ENCODE results near the gene PDCD4. TPM values are rescaled to one million over a fixed set of nuclear protein-coding genes. Genes with fewer than 3 reads are reported as not detected.

The PDCD4 gene
- total and polyA plus RNA-seq, 9 of the 15 experiments (the other 6 are each of a cell fraction or from before 2014, with no cell fraction given): 12.9 to 44.1 (median 33.7) TPM

DNA sequence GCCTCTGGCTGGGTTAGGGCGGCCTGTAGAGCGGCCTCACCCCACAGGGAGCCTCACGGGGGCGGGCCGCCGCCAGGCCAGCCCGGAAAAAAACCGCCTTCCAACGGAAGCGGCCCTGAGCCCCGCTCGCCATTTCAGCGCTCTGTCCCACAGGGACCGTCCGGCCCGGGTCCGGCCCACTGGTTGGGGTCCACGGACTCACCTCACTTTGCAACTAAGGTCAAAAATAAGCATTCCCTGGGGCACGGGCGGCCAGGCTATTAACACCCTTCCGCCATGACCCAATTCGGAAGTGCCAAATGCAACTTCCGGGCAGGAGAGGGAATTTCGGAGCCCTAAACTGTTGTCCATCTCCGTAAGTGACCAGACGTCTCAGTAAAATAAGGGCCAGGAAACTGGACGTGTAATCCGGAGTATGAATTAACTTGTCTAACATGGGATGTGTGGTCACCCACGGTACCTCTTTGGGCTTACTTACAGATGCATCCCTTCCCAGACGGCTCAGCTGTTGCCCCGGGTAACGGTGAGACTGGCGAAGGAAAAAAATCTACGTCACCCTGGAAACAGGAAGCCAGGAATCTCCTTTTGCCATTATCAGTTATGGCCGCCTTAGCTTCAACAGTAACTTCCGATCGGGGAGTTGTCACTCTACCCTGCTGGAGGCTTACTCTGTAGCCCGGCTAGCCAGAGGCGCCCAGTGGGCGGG is 47.1 kb downstream of the PDCD4 start, which contains the start of gene BBIP1 (continued):
- peak; percentile 26; the same call in 1 of the 2 replicates for TF ChIP-seq CXXC5 (CRISPR knock-in tag; IDR thresholded peaks at IDR 0.05)
- TF ChIP-seq, protein P1, sequence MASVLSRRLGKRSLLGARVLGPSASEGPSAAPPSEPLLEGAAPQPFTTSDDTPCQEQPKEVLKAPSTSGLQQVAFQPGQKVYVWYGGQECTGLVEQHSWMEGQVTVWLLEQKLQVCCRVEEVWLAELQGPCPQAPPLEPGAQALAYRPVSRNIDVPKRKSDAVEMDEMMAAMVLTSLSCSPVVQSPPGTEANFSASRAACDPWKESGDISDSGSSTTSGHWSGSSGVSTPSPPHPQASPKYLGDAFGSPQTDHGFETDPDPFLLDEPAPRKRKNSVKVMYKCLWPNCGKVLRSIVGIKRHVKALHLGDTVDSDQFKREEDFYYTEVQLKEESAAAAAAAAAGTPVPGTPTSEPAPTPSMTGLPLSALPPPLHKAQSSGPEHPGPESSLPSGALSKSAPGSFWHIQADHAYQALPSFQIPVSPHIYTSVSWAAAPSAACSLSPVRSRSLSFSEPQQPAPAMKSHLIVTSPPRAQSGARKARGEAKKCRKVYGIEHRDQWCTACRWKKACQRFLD (CRISPR knock-in tag; IDR thresholded peaks at IDR 0.05): 0 out of 2 replicates have a peak, but pooled peaks have one; percentile 32
- no peak for TF ChIP-seq KHSRP (IDR thresholded peaks at IDR 0.05)
- TF ChIP-seq, protein P2, sequence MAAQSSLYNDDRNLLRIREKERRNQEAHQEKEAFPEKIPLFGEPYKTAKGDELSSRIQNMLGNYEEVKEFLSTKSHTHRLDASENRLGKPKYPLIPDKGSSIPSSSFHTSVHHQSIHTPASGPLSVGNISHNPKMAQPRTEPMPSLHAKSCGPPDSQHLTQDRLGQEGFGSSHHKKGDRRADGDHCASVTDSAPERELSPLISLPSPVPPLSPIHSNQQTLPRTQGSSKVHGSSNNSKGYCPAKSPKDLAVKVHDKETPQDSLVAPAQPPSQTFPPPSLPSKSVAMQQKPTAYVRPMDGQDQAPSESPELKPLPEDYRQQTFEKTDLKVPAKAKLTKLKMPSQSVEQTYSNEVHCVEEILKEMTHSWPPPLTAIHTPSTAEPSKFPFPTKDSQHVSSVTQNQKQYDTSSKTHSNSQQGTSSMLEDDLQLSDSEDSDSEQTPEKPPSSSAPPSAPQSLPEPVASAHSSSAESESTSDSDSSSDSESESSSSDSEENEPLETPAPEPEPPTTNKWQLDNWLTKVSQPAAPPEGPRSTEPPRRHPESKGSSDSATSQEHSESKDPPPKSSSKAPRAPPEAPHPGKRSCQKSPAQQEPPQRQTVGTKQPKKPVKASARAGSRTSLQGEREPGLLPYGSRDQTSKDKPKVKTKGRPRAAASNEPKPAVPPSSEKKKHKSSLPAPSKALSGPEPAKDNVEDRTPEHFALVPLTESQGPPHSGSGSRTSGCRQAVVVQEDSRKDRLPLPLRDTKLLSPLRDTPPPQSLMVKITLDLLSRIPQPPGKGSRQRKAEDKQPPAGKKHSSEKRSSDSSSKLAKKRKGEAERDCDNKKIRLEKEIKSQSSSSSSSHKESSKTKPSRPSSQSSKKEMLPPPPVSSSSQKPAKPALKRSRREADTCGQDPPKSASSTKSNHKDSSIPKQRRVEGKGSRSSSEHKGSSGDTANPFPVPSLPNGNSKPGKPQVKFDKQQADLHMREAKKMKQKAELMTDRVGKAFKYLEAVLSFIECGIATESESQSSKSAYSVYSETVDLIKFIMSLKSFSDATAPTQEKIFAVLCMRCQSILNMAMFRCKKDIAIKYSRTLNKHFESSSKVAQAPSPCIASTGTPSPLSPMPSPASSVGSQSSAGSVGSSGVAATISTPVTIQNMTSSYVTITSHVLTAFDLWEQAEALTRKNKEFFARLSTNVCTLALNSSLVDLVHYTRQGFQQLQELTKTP (IDR thresholded peaks at IDR 0.05; ENCODE audit: low read depth in 1 of 2, partially characterized antibody in 2 of 2): peak in 1 of 2 experiments; percentile 30
- TF ChIP-seq ZBTB7A (IDR thresholded peaks at IDR 0.05; ENCODE audit: borderline replicate concordance, control insufficient read depth, low read depth, low read length): peak; percentile 24; the same call in 1 of the 2 replicates
- TF ChIP-seq MEF2A (IDR thresholded peaks at IDR 0.05; ENCODE audit: control insufficient read depth, low read depth, low read length): no peak
- no peak for TF ChIP-seq SMC3 (conservative IDR thresholded peaks at IDR 0.05; ENCODE audit: insufficient read depth, low read depth, low read length)
- 0 out of 2 replicates have a peak, but pooled peaks have one; percentile 5 for TF ChIP-seq TCF3 (CRISPR knock-in tag; IDR thresholded peaks at IDR 0.05)
- TF ChIP-seq DDX20 (tag; IDR thresholded peaks at IDR 0.05; ENCODE audit: low read depth): no peak
- TF ChIP-seq, protein P3, sequence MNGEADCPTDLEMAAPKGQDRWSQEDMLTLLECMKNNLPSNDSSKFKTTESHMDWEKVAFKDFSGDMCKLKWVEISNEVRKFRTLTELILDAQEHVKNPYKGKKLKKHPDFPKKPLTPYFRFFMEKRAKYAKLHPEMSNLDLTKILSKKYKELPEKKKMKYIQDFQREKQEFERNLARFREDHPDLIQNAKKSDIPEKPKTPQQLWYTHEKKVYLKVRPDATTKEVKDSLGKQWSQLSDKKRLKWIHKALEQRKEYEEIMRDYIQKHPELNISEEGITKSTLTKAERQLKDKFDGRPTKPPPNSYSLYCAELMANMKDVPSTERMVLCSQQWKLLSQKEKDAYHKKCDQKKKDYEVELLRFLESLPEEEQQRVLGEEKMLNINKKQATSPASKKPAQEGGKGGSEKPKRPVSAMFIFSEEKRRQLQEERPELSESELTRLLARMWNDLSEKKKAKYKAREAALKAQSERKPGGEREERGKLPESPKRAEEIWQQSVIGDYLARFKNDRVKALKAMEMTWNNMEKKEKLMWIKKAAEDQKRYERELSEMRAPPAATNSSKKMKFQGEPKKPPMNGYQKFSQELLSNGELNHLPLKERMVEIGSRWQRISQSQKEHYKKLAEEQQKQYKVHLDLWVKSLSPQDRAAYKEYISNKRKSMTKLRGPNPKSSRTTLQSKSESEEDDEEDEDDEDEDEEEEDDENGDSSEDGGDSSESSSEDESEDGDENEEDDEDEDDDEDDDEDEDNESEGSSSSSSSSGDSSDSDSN (IDR thresholded peaks at IDR 0.05; ENCODE audit: borderline replicate concordance in 1 of 2, low read depth in 2 of 2, low read length in 2 of 2): 0 out of 4 replicates have a peak, but pooled peaks of 1 of the 2 experiments have one; percentile 24
